ENCODE results near the gene CD99L2.
"Not testable (repeated sequence)": the region's sequence is repeated elsewhere in the genome, so short reads cannot be mapped to it uniquely, and the experiment has no call there.

The CD99L2 gene

GRCh38 chrX:150849486-150849885 is 49.0 kb downstream of the CD99L2 start:
- no peak for DNase-seq

- DNase-seq = peak; percentile 89 to 93
These were observed 49.5 kb downstream of the CD99L2 start for GRCh38 chrX:150848914-150849365.

GRCh38 chrX:150847088-150847487 is 51.4 kb downstream of the CD99L2 start:
- DNase-seq = no peak

GRCh38 chrX:150846130-150846529 is 52.3 kb downstream of the CD99L2 start:
- no peak for DNase-seq

DNA sequence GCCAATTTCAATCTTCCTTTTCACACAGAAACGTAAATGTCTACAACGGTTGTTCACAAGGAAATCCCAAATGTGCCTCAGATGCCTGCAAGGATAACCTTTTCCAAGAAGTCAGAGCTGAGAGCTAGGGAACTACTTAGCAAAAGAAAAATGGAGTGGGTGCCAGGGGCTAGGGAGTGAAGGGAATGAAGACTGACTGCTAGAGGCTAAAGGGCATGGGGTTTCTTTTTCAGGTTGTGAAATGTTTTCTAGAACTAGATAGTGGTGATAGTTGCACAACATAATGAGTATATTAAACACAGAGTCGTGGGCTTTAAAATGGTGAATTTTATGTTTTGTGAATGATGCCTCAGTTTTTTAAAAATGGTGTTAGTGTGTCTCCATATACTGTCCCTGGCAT is 53.4 kb downstream of the CD99L2 start:
- DNase-seq = no peak

- DNase-seq = no peak
These were observed 54.5 kb downstream of the CD99L2 start for GRCh38 chrX:150844016-150844415.

- peak; percentile 50 to 66 for DNase-seq
These were observed 56.2 kb downstream of the CD99L2 start for GRCh38 chrX:150842198-150842685.

GRCh38 chrX:150841456-150842197 is 56.8 kb downstream of the CD99L2 start:
- no peak for DNase-seq

GRCh38 chrX:150837845-150838244 is 60.6 kb downstream of the CD99L2 start:
- no peak for DNase-seq

DNA sequence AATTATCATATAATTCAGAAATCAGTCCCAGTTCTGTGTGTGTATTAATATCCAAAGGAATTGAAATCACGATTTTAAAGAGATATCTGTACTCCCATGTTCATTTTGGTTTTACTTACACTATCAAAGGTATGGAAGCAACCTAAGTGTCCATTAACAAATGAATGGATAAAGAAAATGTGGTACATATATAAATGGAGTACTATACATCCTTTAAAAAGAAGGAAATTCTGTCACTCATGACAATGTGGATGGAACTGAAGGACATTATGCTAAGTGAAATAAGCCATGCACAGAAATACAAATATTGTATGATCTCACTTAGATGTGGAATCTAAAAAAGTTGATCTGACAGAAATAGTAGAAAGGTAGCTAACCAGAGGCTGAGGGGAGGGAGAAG is 63.8 kb downstream of the CD99L2 start:
- DNase-seq = no peak

DNA sequence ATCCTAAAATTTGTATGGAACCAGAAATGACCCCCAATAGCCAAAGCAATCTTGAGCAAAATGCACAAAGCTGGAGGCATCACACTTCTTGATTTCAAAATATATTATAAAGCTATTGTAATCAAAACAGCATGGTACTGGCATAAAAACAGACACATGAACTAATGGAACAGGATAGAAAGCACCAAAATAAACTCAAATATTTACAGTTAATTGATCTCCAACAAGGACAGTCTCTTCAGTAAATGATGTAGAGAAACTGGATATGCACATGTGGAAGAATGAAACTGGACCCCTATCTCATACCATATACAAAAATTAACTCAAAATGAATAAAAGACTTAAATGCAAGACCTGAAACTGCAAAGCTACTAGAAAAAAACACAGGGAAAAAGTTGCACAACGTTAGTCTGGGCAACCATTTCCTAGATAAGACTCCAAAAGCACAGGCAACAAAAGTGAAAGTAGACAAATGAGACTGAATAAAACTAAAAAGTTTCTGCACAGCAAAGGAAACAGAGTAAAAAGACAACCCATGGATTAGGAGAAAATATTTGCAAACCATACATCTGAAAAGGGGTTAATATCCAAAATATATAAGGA is 64.9 kb downstream of the CD99L2 start:
- DNase-seq = no peak

DNA sequence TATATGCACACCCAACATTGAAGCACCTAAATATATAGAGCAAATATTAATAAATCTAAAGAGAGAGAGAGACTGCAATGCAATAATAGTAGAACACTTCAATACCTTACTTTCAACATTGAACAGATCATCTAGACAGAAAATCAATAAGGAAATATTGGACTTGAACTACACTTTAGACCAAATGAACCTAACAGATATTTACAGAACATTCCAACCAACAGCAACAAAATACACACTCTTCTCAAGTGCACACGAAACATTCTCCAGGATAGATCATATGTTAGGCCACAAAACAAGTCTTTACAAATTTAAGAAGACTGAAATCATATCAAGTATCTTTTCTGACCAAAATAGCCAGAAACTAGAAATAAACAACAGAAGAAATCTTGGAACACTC is 66.6 kb downstream of the CD99L2 start:
- no peak for DNase-seq

- DNase-seq = no peak
These were observed 69.7 kb downstream of the CD99L2 start for GRCh38 chrX:150828785-150829184.

DNA sequence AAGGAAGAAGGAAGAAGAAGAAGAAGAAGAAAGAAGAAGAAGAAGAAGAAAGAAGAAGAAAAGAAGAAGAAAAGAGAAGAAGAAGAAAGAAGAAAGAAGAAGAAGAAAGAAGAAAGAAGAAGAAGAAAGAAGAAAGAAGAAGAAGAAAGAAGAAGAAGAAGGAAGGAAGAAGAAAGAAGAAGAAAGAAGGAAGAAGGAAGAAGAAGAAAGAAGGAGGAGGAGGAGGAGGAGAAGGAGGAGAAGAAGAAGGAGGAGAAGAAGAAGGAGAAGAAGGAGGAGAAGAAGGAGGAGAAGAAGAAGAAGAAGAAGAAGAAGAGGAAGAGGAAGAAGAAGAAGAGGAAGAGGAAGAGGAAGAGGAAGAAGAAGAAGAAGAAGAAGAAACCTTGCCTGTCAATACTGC is 74.1 kb downstream of the CD99L2 start:
- not testable (repeated sequence) for DNase-seq

DNA sequence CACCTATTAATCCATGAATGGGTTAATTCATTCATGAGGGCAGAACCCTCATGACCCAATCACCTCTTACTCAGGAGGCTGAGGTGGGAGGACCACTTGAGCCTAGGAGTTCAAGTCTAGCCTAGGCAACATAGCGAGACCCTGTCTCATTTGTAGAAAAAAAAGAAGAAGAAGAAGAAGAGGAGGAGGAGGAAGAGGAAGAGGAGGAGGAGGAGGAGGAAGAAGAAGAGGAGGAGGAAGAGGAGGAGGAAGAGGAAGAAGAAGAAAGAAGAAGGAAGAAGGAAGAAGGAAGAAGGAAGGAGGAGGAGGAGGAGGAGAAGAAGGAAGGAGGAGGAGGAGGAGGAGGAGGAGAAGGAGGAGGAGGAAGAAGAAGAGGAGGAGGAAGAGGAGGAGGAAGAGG is 74.6 kb downstream of the CD99L2 start:
- not testable (repeated sequence) for DNase-seq

DNA sequence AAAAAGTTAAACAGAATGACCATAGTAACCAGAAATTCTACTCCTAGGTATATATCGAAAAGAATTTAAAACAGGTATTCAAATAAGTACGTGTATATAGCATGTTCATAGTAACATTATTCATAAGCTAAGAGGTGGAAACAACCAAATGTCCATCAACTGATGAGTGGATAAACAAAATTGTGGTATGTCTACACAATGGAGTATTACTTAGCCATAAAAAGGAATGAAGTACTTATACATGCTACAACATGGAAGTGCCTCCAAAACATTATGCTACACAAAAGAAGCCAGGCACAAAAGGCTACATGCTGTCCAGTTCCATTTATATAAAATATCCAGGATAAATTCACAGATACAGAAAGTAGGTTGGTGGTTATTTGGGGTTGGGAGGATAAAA is 76.5 kb downstream of the CD99L2 start:
- no peak for DNase-seq

DNA sequence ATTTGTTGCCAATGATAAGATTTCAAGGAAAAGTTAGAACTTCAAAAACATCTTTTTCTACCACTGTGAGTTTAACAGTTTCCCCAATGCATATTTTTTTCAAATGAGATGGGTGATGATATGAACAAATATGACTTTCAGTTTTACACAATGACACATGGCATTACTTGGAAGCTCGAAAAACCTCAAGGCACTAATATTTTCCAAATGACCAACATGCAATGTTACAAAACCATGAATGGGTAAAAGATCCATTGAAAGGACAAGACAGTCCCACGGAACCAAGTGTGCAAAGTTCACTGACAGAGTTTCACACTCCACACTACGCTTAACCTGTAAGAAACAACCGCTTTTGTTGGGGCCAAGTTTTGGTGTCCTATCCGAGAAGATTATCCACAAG is 84.5 kb downstream of the CD99L2 start:
- DNase-seq = no peak

- no peak for DNase-seq
These were observed 91.6 kb downstream of the CD99L2 start for GRCh38 chrX:150806827-150807226.

DNA sequence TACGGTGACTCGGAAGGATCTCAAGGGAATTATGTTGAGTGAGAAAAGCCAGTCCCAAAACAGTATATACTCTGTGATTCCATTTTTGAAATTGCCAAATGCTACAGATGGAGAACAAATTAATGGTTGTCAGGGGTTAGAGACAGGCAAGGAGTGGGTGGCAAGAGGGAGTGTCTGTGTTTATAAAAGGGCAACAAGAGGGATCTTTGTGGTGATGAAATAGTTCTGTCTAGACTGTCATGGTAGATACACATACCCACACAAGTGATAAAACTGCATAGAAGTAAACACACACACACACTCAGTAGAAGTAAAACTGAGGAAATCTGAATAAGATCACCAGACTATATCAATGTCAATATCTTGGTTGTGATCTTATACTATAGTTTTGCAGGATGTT is 92.7 kb downstream of the CD99L2 start:
- DNase-seq = no peak

DNA sequence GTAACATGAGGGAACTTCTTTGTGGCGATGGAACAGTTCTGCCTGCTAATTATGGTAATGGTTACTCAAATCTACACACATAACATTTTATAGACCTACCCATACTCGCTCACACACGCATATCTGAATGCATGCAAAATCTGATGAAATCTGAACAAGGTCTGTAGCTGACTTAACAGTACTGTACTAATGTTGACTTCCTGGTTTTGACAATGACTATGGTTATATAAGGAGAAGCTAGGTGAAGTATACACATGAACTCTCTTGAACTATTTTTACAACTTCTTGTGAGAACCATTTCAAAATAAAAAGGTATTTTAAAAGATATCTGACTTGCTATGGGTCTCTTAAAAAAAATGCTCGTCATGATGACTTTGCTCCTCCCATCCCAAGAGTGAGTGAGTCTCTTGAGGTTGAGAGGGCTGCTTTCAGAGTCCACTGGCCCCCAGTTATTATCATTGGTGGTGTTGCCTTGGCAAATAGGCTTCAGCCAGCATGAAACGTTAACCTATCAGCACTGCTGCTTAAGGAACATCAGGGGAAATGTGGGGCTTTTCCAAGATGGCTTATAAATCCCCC is 105.4 kb downstream of the CD99L2 start:
- DNase-seq = no peak

- no peak for DNase-seq
These were observed 108.4 kb downstream of the CD99L2 start for GRCh38 chrX:150790021-150790420.

DNA sequence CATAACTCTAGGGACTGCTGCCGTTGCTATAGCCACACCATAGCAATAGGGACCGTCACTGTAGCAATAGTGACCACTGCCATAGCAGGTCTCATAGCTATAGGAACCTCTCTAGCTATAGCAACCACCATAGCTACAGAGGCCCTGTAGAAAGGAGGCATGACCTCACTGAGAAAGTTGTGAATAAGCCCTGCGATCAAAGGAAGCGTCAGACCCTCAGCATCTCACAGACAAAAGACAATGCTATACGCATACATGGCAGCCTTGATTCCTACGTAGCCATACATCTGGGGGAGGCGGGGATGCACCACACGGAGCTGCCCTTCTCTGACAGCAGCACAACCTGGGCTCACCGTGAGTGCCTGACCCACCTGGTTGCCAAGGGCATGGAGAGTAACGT is 116.8 kb downstream of the CD99L2 start:
- no peak for DNase-seq

DNA sequence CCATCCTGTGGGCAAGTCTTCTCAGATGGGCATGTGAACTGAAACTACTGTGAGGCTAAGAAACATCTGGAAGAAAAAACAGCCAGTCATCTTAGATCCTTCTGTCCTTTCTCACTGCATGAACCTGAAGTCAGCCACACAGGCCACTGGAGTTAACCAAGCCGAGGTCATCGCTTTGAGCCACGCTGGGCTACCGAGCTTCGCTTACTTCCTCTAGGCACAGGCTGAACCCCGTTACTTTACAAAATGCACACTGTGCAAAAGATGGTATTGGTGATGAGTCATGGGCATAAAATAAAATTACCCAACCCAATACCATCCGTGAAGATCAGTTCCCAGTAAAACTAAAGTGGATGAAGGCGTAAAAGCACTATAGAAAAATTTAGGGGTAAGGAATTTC is 119.1 kb downstream of the CD99L2 start:
- DNase-seq = no peak

- no peak for DNase-seq
These were observed 121.0 kb downstream of the CD99L2 start for GRCh38 chrX:150777328-150777992.

Data from SHP77 (cell line).